HEK293 (cell line): Measurements from ENCODE around the gene RNU1-2.
"Not testable (repeated sequence)": the region's sequence is repeated elsewhere in the genome, so short reads cannot be mapped to it uniquely, and the experiment has no call there.

ENCODE experiments used
- CTCF ChIA-PET: fragments of 350-600 bp; formaldehyde crosslinking; extraction: SDS; loops from one replicate; lab custom pipeline; 2021; ENCODE audit warnings: antibody characterized with exemption; lab: Yijun Ruan, JAX
- POLR2A ChIA-PET: fragments of 300-600 bp; formaldehyde crosslinking; extraction: SDS; loops from one replicate; lab custom pipeline; 2020; ENCODE audit warnings: antibody characterized with exemption, inconsistent platforms; lab: Yijun Ruan, JAX
- H3K27ac ChIP-seq: fragments of 200-500 bp; sonication (Bioruptor generic); 2 replicates; pipeline ENCODE4 v1.5.1; 2014; ENCODE audit warnings: low read depth, low read length, control low read depth, inconsistent platforms; ENCODE audit errors: extremely low read depth
- H3K36me3 ChIP-seq, 2 experiments: fragments of 200-500 bp in 1 of 2; sonication (Bioruptor generic) in 1 of 2; 1 replicate in 1 of 2; 2 replicates in 1 of 2; pipeline ENCODE4 v1.5.1; 2014 to 2017; ENCODE audit warnings: inconsistent platforms in 2 of 2, low read length in 2 of 2; ENCODE audit not compliant: control insufficient read depth in 2 of 2, insufficient read depth in 1 of 2
- H3K4me1 ChIP-seq: fragments of 200-500 bp; sonication (Bioruptor generic); 2 replicates; pipeline ENCODE4 v1.5.1; 2014; ENCODE audit warnings: mild to moderate bottlenecking, low read length, inconsistent platforms; ENCODE audit not compliant: control insufficient read depth, insufficient read depth
- H3K4me3 ChIP-seq: 2 replicates; pipeline ENCODE4 v1.5.1; 2011; ENCODE audit warnings: low read depth, mild to moderate bottlenecking, control low read depth, low read length, moderate library complexity
- H3K9me3 ChIP-seq: fragments of 200-500 bp; sonication (Bioruptor generic); 2 replicates; pipeline ENCODE4 v1.5.1; 2014; ENCODE audit warnings: low read depth, low read length, inconsistent platforms; ENCODE audit not compliant: control insufficient read depth, insufficient read depth
- PBX3 ChIP-seq: sonication (generic); formaldehyde crosslinking; IDR thresholded peaks from 2 replicates; pipeline ENCODE4 v1.8.1; 2022; ENCODE audit warnings: mild to moderate bottlenecking, moderate library complexity, missing genetic modification reagents
- REPIN1 ChIP-seq: fragments of 450-650 bp; formaldehyde crosslinking; IDR thresholded peaks from 2 replicates; pipeline ENCODE4 v1.5.1; 2017; ENCODE audit warnings: missing biosample characterization, missing genetic modification characterization, low read depth
- SCRT2 ChIP-seq: fragments of 450-650 bp; formaldehyde crosslinking; IDR thresholded peaks from 2 replicates; pipeline ENCODE4 v1.5.1; 2016; ENCODE audit warnings: missing biosample characterization, missing genetic modification characterization
- SETDB1 ChIP-seq: IDR thresholded peaks from one replicate; pipeline ENCODE4 v1.6.1; 2017; ENCODE audit warnings: mild to moderate bottlenecking, low read length, moderate library complexity, mixed read lengths; ENCODE audit not compliant: insufficient read length
- TCF7L2 ChIP-seq: IDR thresholded peaks from 2 replicates; pipeline ENCODE4 v1.6.1; 2011; ENCODE audit warnings: low read depth, mild to moderate bottlenecking, inconsistent platforms, low read length, moderate library complexity, borderline replicate concordance
- WT1 ChIP-seq: fragments of 450-650 bp; formaldehyde crosslinking; IDR thresholded peaks from 2 replicates; pipeline ENCODE4 v1.5.1; 2016; ENCODE audit warnings: missing biosample characterization, missing genetic modification characterization
- YY2 ChIP-seq: fragments of 450-650 bp; formaldehyde crosslinking; IDR thresholded peaks from 2 replicates; pipeline ENCODE4 v1.5.1; 2016; ENCODE audit warnings: missing biosample characterization, missing genetic modification characterization
- ZBTB44 ChIP-seq: fragments of 450-650 bp; IDR thresholded peaks from 2 replicates; pipeline ENCODE4 v1.5.1; 2018; ENCODE audit warnings: missing biosample characterization, mild to moderate bottlenecking, missing genetic modification characterization
- ZBTB48 ChIP-seq: fragments of 450-650 bp; formaldehyde crosslinking; IDR thresholded peaks from 2 replicates; pipeline ENCODE4 v1.5.1; 2016; ENCODE audit warnings: missing biosample characterization, missing genetic modification characterization
- ZFP3 ChIP-seq: fragments of 450-650 bp; formaldehyde crosslinking; IDR thresholded peaks from 2 replicates; pipeline ENCODE4 v1.5.1; 2016; ENCODE audit warnings: low read depth, missing biosample characterization, missing genetic modification characterization
- ZFP69B ChIP-seq: fragments of 450-650 bp; formaldehyde crosslinking; IDR thresholded peaks from 2 replicates; pipeline ENCODE4 v1.5.1; 2016; ENCODE audit warnings: missing biosample characterization, missing genetic modification characterization
- ZNF133 ChIP-seq: fragments of 450-650 bp; formaldehyde crosslinking; IDR thresholded peaks from 2 replicates; pipeline ENCODE4 v1.5.1; 2016; ENCODE audit warnings: missing biosample characterization, missing genetic modification characterization
- ZNF202 ChIP-seq: fragments of 450-650 bp; formaldehyde crosslinking; IDR thresholded peaks from 2 replicates; pipeline ENCODE4 v1.5.1; 2016; ENCODE audit warnings: missing biosample characterization, missing genetic modification characterization, borderline replicate concordance
- ZNF239 ChIP-seq: fragments of 450-650 bp; formaldehyde crosslinking; IDR thresholded peaks from 2 replicates; pipeline ENCODE4 v1.5.1; 2016; ENCODE audit warnings: missing biosample characterization, missing genetic modification characterization
- ZNF513 ChIP-seq: fragments of 450-650 bp; IDR thresholded peaks from 2 replicates; pipeline ENCODE4 v1.5.1; 2018; ENCODE audit warnings: missing biosample characterization, missing genetic modification characterization
- ZNF529 ChIP-seq: fragments of 450-650 bp; formaldehyde crosslinking; IDR thresholded peaks from 2 replicates; pipeline ENCODE4 v1.5.1; 2017; ENCODE audit warnings: missing genetic modification characterization, missing biosample characterization; ENCODE audit not compliant: insufficient replicate concordance
- ZNF548 ChIP-seq: fragments of 450-650 bp; formaldehyde crosslinking; IDR thresholded peaks from 2 replicates; pipeline ENCODE4 v1.5.1; 2016; ENCODE audit warnings: missing biosample characterization, missing genetic modification characterization
- ZNF549 ChIP-seq: fragments of 450-650 bp; IDR thresholded peaks from 2 replicates; pipeline ENCODE4 v1.5.1; 2018; ENCODE audit warnings: missing biosample characterization, missing genetic modification characterization, mild to moderate bottlenecking, inconsistent platforms, moderate library complexity
- ZNF629 ChIP-seq: fragments of 450-650 bp; formaldehyde crosslinking; IDR thresholded peaks from 2 replicates; pipeline ENCODE4 v1.5.1; 2017; ENCODE audit warnings: missing biosample characterization, missing genetic modification characterization
- ZNF660 ChIP-seq: fragments of 450-650 bp; IDR thresholded peaks from 2 replicates; pipeline ENCODE4 v1.5.1; 2018; ENCODE audit warnings: missing biosample characterization, mild to moderate bottlenecking, missing genetic modification characterization
- ZNF701 ChIP-seq: fragments of 450-650 bp; formaldehyde crosslinking; IDR thresholded peaks from 2 replicates; pipeline ENCODE4 v1.5.1; 2016; ENCODE audit warnings: missing biosample characterization, missing genetic modification characterization
- ZNF776 ChIP-seq: fragments of 450-650 bp; formaldehyde crosslinking; IDR thresholded peaks from 2 replicates; pipeline ENCODE4 v1.5.0; 2017; ENCODE audit warnings: missing biosample characterization, missing genetic modification characterization, borderline replicate concordance
- ZNF830 ChIP-seq: fragments of 450-650 bp; IDR thresholded peaks from 2 replicates; pipeline ENCODE4 v1.5.0; 2018; ENCODE audit warnings: missing biosample characterization, missing genetic modification characterization, low read depth, mild to moderate bottlenecking, moderate library complexity
- TF ChIP-seq, protein P1 (sequence below): fragments of 450-650 bp; formaldehyde crosslinking; IDR thresholded peaks from 2 replicates; pipeline ENCODE4 v1.5.1; 2016; ENCODE audit warnings: missing biosample characterization, missing genetic modification characterization
- TF ChIP-seq, protein P2 (sequence below): fragments of 450-650 bp; formaldehyde crosslinking; IDR thresholded peaks from 2 replicates; pipeline ENCODE4 v1.5.1; 2016; ENCODE audit warnings: missing biosample characterization, missing genetic modification characterization

Gene RNU1-2

DNA sequence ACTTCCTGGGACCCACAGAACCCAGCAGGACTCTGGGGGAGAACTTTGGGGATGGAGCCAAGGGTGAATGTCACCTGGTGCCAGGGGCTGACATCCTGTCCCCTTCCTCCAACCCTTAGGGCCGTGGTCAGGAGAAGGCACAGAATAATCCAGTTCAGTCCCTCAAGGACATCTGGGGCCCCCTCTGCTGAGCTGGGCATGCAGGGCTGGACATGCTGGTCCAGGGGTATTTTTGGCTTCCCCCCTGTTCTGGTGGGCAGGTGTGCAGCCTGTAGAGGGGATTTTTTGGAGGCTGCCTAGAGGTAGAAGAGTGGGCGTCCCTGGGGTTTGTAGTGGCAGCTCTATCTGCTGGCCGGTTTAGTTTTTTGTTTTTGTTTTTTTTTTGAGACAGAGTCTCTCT lies 22.6 kb downstream of the RNU1-2 start:
- Histone ChIP-seq H3K4me1 (peaks cover 6% of the 10 kb centered on the region), H3K9me3 (no peaks in the 10 kb centered on the region), H3K4me3 (no peak overlapping the region), H3K27ac (no peak overlapping the region), H3K36me3 (no peaks in the 10 kb centered on the region)
- POLR2A ChIA-PET: no interaction called here
- CTCF ChIA-PET: no interaction called here
- TF ChIP-seq WT1 (tag by site-specific recombination) (no peak), SCRT2 (tag by site-specific recombination) (no peak), ZBTB44 (no peak), ZNF776 (no peak), ZNF549 (tag by site-specific recombination) (no peak), ZNF830 (no peak), ZBTB48 (tag by site-specific recombination) (no peak), ZNF513 (tag by site-specific recombination) (no peak), TCF7L2 (no peak)

DNA sequence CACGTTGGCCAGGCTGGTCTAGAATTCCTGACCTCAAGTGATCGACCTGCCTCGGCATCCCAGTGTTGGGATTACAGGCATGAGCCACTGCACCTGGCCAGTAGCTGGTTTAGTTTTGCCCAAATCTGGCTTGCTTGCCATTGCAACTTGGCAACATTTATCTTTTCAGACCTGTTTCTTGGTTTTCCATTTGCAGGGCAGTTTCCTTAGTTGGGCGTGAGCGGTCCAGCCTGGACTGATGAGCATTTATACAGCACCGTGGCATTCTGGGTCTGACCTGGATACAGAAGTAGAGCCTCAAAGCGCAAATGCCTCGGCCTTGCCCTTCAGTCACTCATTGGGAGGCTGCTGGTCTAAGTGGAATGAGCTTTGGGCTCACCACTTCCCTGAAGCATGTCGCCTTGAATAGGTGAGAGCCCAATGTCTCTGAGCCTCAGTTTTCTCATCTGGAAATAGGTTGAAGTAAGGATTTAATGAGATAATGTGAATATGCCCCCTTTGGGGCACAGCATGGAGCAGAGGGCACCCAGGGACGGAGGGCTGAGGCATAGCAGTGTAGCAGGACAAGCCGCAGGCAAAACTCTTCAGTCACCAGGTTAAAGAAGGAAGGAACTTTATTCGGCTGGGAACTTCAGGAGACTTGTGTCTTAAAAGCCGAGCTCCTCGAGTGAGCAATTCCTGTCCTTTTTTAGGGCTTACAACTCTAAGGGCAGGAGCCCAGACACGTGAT lies 23.3 kb downstream of the RNU1-2 start:
- H3K4me1 ChIP-seq, POLR2A ChIA-PET, CTCF ChIA-PET, H3K9me3 ChIP-seq, H3K4me3 ChIP-seq, H3K36me3 ChIP-seq, H3K27ac ChIP-seq: not testable (repeated sequence)

DNA sequence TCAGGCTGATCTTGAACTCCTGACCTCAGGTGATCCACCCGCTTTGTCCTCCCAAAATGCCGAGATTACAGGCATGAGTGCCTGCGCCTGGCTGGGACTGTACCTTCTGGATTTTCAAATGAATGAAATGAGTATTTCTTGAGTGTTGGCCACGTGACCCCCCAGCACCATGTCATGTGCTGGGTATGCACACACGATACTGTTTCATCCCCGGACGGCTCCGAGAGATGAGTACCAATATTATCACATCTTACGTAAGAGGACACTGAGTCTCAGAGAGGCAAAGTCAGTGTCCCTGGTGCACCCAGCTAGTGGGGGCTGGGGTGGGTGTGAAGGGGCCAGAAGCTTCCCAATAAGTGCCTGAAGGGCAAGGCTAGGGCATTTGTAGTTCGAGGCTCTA lies 25.2 kb downstream of the RNU1-2 start:
- CTCF ChIA-PET: no interaction called here
- H3K27ac ChIP-seq: no peak overlapping the region
- no peaks in the 10 kb centered on the region for H3K9me3 ChIP-seq
- no peaks in the 10 kb centered on the region for H3K36me3 ChIP-seq
- H3K4me3 ChIP-seq: no peak overlapping the region
- H3K4me1 ChIP-seq: peaks cover 4% of the 10 kb centered on the region; the same call in 1 of the 2 replicates
- POLR2A ChIA-PET: interaction anchor here (2.1 kb wide), 1 partner anchor 16 kb away, joined by 8 read pairs; no protein-coding TSS in a partner anchor
- TF ChIP-seq, protein P1, sequence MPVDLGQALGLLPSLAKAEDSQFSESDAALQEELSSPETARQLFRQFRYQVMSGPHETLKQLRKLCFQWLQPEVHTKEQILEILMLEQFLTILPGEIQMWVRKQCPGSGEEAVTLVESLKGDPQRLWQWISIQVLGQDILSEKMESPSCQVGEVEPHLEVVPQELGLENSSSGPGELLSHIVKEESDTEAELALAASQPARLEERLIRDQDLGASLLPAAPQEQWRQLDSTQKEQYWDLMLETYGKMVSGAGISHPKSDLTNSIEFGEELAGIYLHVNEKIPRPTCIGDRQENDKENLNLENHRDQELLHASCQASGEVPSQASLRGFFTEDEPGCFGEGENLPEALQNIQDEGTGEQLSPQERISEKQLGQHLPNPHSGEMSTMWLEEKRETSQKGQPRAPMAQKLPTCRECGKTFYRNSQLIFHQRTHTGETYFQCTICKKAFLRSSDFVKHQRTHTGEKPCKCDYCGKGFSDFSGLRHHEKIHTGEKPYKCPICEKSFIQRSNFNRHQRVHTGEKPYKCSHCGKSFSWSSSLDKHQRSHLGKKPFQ (tag by site-specific recombination): no peak
- TF ChIP-seq PBX3 (CRISPR knock-in tag): no peak
- no peak for TF ChIP-seq YY2 (tag by site-specific recombination)
- no peak for TF ChIP-seq ZNF202 (tag by site-specific recombination)
- no peak for TF ChIP-seq REPIN1 (tag by site-specific recombination)
- TF ChIP-seq SETDB1: no peak
- no peak for TF ChIP-seq ZNF133 (tag by site-specific recombination)
- TF ChIP-seq TCF7L2: no peak
- TF ChIP-seq ZNF629 (tag by site-specific recombination): no peak
- TF ChIP-seq ZNF239 (tag by site-specific recombination): no peak
- TF ChIP-seq ZNF548: no peak
- no peak for TF ChIP-seq ZFP69B
- no peak for TF ChIP-seq ZNF660 (tag by site-specific recombination)
- TF ChIP-seq ZFP3: no peak
- no peak for TF ChIP-seq ZNF701 (tag by site-specific recombination)
- TF ChIP-seq ZNF529 (tag by site-specific recombination): no peak
- TF ChIP-seq ZBTB48 (tag by site-specific recombination): no peak
- TF ChIP-seq, protein P2, sequence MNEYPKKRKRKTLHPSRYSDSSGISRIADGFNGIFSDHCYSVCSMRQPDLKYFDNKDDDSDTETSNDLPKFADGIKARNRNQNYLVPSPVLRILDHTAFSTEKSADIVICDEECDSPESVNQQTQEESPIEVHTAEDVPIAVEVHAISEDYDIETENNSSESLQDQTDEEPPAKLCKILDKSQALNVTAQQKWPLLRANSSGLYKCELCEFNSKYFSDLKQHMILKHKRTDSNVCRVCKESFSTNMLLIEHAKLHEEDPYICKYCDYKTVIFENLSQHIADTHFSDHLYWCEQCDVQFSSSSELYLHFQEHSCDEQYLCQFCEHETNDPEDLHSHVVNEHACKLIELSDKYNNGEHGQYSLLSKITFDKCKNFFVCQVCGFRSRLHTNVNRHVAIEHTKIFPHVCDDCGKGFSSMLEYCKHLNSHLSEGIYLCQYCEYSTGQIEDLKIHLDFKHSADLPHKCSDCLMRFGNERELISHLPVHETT (tag by site-specific recombination): no peak
